Activated T-cell treated with anti-CD3 and anti-CD28 coated beads, Interleukin-2, amount 50 U/mL, for 24 hours (primary cell): Measurements from ENCODE around the gene GDE1.

Experiments
- DNase-seq: peaks from one replicate; pipeline ENCODE4 v3.0.0-alpha.2; 2020
- H3K27ac Mint-ChIP-seq: 2 replicates; pipeline ENCODE4 v1.8.0; 2020; ENCODE audit warnings: mild to moderate bottlenecking, mixed read lengths
- H3K27me3 Mint-ChIP-seq: 2 replicates; pipeline ENCODE4 v1.8.0; 2020; ENCODE audit warnings: mixed read lengths
- H3K36me3 Mint-ChIP-seq: 2 replicates; pipeline ENCODE4 v1.8.0; 2020; ENCODE audit warnings: low read depth, mixed read lengths
- H3K4me1 Mint-ChIP-seq: 2 replicates; pipeline ENCODE4 v1.8.0; 2020; ENCODE audit warnings: low read depth, mixed read lengths
- H3K4me3 Mint-ChIP-seq: 2 replicates; pipeline ENCODE4 v1.8.0; 2020; ENCODE audit warnings: mild to moderate bottlenecking, moderate library complexity, mixed read lengths
- H3K9me3 Mint-ChIP-seq: 2 replicates; pipeline ENCODE4 v1.8.0; 2020; ENCODE audit warnings: mixed read lengths

Gene GDE1

GRCh38 chr16:19486051-19486450 is 35.8 kb downstream of the GDE1 start:
- H3K27ac Mint-ChIP-seq: no peak overlapping the region
- no peaks in the 10 kb centered on the region for H3K9me3 Mint-ChIP-seq
- no peaks in the 10 kb centered on the region for H3K27me3 Mint-ChIP-seq
- no peaks in the 10 kb centered on the region for H3K36me3 Mint-ChIP-seq
- no peak overlapping the region for H3K4me3 Mint-ChIP-seq
- no peak for DNase-seq
- H3K4me1 Mint-ChIP-seq: no peaks in the 10 kb centered on the region

- Mint-ChIP-seq H3K36me3 (no peaks in the 10 kb centered on the region), H3K4me3 (no peak overlapping the region), H3K9me3 (no peaks in the 10 kb centered on the region), H3K4me1 (no peaks in the 10 kb centered on the region), H3K27ac (no peak overlapping the region), H3K27me3 (no peaks in the 10 kb centered on the region)
- no peak for DNase-seq
Measured at GRCh38 chr16:19485611-19486010, 36.3 kb downstream of the GDE1 start.

- H3K27me3 Mint-ChIP-seq: no peaks in the 10 kb centered on the region
- DNase-seq: no peak
Measured at GRCh38 chr16:19484096-19484495, 37.8 kb downstream of the GDE1 start.

GRCh38 chr16:19482291-19482690 is 39.6 kb downstream of the GDE1 start:
- no peaks in the 10 kb centered on the region for H3K9me3 Mint-ChIP-seq

More at GRCh38 chr16:19484096-19484495, 37.8 kb downstream of the GDE1 start:
- Mint-ChIP-seq H3K4me1 (no peaks in the 10 kb centered on the region), H3K4me3 (no peak overlapping the region), H3K27ac (no peak overlapping the region), H3K9me3 (no peaks in the 10 kb centered on the region), H3K36me3 (no peaks in the 10 kb centered on the region)

GRCh38 chr16:19481769-19482168 is 40.1 kb downstream of the GDE1 start:
- Mint-ChIP-seq H3K9me3 (no peaks in the 10 kb centered on the region), H3K36me3 (no peaks in the 10 kb centered on the region)

More at GRCh38 chr16:19482291-19482690, 39.6 kb downstream of the GDE1 start:
- H3K4me1 Mint-ChIP-seq: no peaks in the 10 kb centered on the region
- no peaks in the 10 kb centered on the region for H3K36me3 Mint-ChIP-seq
- H3K4me3 Mint-ChIP-seq: no peak overlapping the region
- no peak for DNase-seq
- H3K27me3 Mint-ChIP-seq: peaks cover 12% of the 10 kb centered on the region
- H3K27ac Mint-ChIP-seq: no peak overlapping the region

GRCh38 chr16:19481296-19481695 is 40.6 kb downstream of the GDE1 start:
- no peak for DNase-seq
- Mint-ChIP-seq H3K27ac (no peak overlapping the region), H3K36me3 (no peaks in the 10 kb centered on the region), H3K27me3 (peaks cover 17% of the 10 kb centered on the region), H3K4me3 (no peak overlapping the region), H3K4me1 (no peaks in the 10 kb centered on the region), H3K9me3 (no peaks in the 10 kb centered on the region)

More at GRCh38 chr16:19481769-19482168, 40.1 kb downstream of the GDE1 start:
- no peak overlapping the region for H3K27ac Mint-ChIP-seq
- H3K27me3 Mint-ChIP-seq: peaks cover 12% of the 10 kb centered on the region
- no peaks in the 10 kb centered on the region for H3K4me1 Mint-ChIP-seq
- H3K4me3 Mint-ChIP-seq: no peak overlapping the region
- no peak for DNase-seq

GRCh38 chr16:19479302-19479721 is 42.6 kb downstream of the GDE1 start:
- Mint-ChIP-seq H3K4me3 (no peak overlapping the region), H3K4me1 (no peaks in the 10 kb centered on the region), H3K36me3 (no peaks in the 10 kb centered on the region), H3K27ac (no peak overlapping the region), H3K27me3 (peaks cover 17% of the 10 kb centered on the region), H3K9me3 (no peaks in the 10 kb centered on the region)
- no peak for DNase-seq

GRCh38 chr16:19478505-19478904 is 43.4 kb downstream of the GDE1 start:
- Mint-ChIP-seq H3K9me3 (no peaks in the 10 kb centered on the region), H3K27ac (no peak overlapping the region), H3K36me3 (no peaks in the 10 kb centered on the region), H3K27me3 (peaks cover 17% of the 10 kb centered on the region), H3K4me1 (no peaks in the 10 kb centered on the region), H3K4me3 (no peak overlapping the region)
- DNase-seq: no peak

GRCh38 chr16:19474617-19475016 is 47.3 kb downstream of the GDE1 start:
- Mint-ChIP-seq H3K27me3 (peaks cover 17% of the 10 kb centered on the region), H3K36me3 (no peaks in the 10 kb centered on the region), H3K9me3 (no peaks in the 10 kb centered on the region), H3K4me1 (no peaks in the 10 kb centered on the region), H3K4me3 (no peak overlapping the region), H3K27ac (no peak overlapping the region)
- DNase-seq: no peak

- Mint-ChIP-seq H3K9me3 (no peaks in the 10 kb centered on the region), H3K27ac (no peak overlapping the region), H3K4me3 (no peak overlapping the region), H3K27me3 (peaks cover 5% of the 10 kb centered on the region), H3K4me1 (no peaks in the 10 kb centered on the region), H3K36me3 (no peaks in the 10 kb centered on the region)
- DNase-seq: no peak
Measured at GRCh38 chr16:19472482-19472881, 49.4 kb downstream of the GDE1 start.

GRCh38 chr16:19468300-19468699 is 53.6 kb downstream of the GDE1 start:
- Mint-ChIP-seq H3K9me3 (no peaks in the 10 kb centered on the region), H3K4me1 (no peaks in the 10 kb centered on the region), H3K4me3 (no peak overlapping the region), H3K36me3 (no peaks in the 10 kb centered on the region), H3K27ac (no peak overlapping the region), H3K27me3 (no peaks in the 10 kb centered on the region)
- no peak for DNase-seq

GRCh38 chr16:19463468-19464315 is 58.2 kb downstream of the GDE1 start:
- no peak for DNase-seq
- Mint-ChIP-seq H3K36me3 (no peaks in the 10 kb centered on the region), H3K4me1 (no peaks in the 10 kb centered on the region), H3K4me3 (no peak overlapping the region), H3K27ac (no peak overlapping the region), H3K27me3 (peaks cover 5% of the 10 kb centered on the region), H3K9me3 (no peaks in the 10 kb centered on the region)

GRCh38 chr16:19460397-19460796 is 61.5 kb downstream of the GDE1 start:
- Mint-ChIP-seq H3K4me3 (no peak overlapping the region), H3K4me1 (no peaks in the 10 kb centered on the region), H3K27ac (no peak overlapping the region), H3K9me3 (no peaks in the 10 kb centered on the region), H3K36me3 (no peaks in the 10 kb centered on the region), H3K27me3 (peaks cover 8% of the 10 kb centered on the region)
- no peak for DNase-seq

- Mint-ChIP-seq H3K27me3 (peaks cover 8% of the 10 kb centered on the region), H3K9me3 (no peaks in the 10 kb centered on the region), H3K4me1 (no peaks in the 10 kb centered on the region), H3K36me3 (no peaks in the 10 kb centered on the region), H3K4me3 (no peak overlapping the region), H3K27ac (no peak overlapping the region)
- no peak for DNase-seq
Measured at GRCh38 chr16:19458722-19459379, 63.0 kb downstream of the GDE1 start.
